SH-SY5Y (cell line): ENCODE results near the gene DUOX2.

ENCODE experiments used
- GATA2 ChIP-seq: IDR thresholded peaks from 2 replicates; pipeline ENCODE4 v1.6.1; 2011; ENCODE audit warnings: mild to moderate bottlenecking, low read depth, low read length
- GATA3 ChIP-seq: IDR thresholded peaks from 2 replicates; pipeline ENCODE4 v1.6.1; 2011; ENCODE audit warnings: low read depth, mild to moderate bottlenecking, low read length, moderate library complexity

- TF ChIP-seq GATA2 (no peak), GATA3 (no peak)
Observed at GRCh38 chr15:45118996-45119395, 5.0 kb upstream of the DUOX2 start.
